Esophagus muscularis mucosa (tissue), 4 donors: ENCODE results near the gene ZNF565.

Experiments used
- EP300 ChIP-seq: sonication (generic); formaldehyde crosslinking; IDR thresholded peaks from one replicate; pipeline ENCODE4 v1.6.1; 2017; ENCODE audit warnings: antibody characterized with exemption
- POLR2A ChIP-seq: fragments of 450-650 bp; IDR thresholded peaks from one replicate; pipeline ENCODE4 v1.6.1; 2017; ENCODE audit warnings: antibody characterized with exemption, moderate library complexity, mild to moderate bottlenecking, low read depth
- POLR2AphosphoS5 ChIP-seq, 2 donors: sonication (generic); formaldehyde crosslinking; IDR thresholded peaks; one replicate each; pipeline ENCODE4 v1.6.1; 2017; ENCODE audit warnings: antibody characterized with exemption in 2 of 2
- TF ChIP-seq, protein P1 (sequence below), 3 experiments: fragments of 200-600 bp in 2 of 3; fragments of 450-650 bp in 1 of 3; sonication (generic) in 2 of 3; IDR thresholded peaks; one replicate each; pipeline ENCODE4 v1.5.1; 2017 to 2019; ENCODE audit warnings: antibody characterized with exemption in 3 of 3, mild to moderate bottlenecking in 2 of 3, moderate library complexity in 1 of 3

DNA sequence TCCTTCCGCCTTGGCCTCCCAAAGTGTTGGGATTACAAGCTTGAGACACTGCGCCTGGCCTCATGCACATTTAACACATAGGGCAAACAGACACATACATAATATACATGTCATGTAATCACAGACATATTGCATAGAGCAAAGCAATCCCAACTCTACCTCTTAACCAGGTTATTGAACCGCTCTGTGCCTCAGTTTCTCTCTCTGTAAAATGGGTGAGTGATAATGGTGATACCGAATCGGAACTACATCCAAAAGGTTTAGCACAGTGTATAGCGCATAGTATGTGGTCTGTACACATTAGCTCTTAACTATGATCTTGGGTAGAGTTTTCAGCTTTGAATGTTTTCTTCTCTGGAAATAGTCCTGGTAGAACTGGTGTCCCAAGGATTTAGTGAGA lies 69.8 kb downstream of the ZNF565 start:
- TF ChIP-seq, protein P1, sequence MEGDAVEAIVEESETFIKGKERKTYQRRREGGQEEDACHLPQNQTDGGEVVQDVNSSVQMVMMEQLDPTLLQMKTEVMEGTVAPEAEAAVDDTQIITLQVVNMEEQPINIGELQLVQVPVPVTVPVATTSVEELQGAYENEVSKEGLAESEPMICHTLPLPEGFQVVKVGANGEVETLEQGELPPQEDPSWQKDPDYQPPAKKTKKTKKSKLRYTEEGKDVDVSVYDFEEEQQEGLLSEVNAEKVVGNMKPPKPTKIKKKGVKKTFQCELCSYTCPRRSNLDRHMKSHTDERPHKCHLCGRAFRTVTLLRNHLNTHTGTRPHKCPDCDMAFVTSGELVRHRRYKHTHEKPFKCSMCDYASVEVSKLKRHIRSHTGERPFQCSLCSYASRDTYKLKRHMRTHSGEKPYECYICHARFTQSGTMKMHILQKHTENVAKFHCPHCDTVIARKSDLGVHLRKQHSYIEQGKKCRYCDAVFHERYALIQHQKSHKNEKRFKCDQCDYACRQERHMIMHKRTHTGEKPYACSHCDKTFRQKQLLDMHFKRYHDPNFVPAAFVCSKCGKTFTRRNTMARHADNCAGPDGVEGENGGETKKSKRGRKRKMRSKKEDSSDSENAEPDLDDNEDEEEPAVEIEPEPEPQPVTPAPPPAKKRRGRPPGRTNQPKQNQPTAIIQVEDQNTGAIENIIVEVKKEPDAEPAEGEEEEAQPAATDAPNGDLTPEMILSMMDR (IDR thresholded peaks at IDR 0.05): no peak
- no peak for TF ChIP-seq POLR2A
- no peak for TF ChIP-seq POLR2AphosphoS5 (IDR thresholded peaks at IDR 0.05)
- TF ChIP-seq EP300: no peak
